Activated CD8-positive, alpha-beta memory T cell treated with anti-CD3 and anti-CD28 coated beads, Interleukin-2, amount 50 U/mL, for 4 hours (primary cell): Measurements from ENCODE around the gene PURB.
"Not testable (repeated sequence)": the region's sequence is repeated elsewhere in the genome, so short reads cannot be mapped to it uniquely, and the experiment has no call there.

Source experiments
- DNase-seq: peaks from one replicate; pipeline ENCODE4 v3.0.0-alpha.2; 2020

The PURB gene

GRCh38 chr7:44891372-44891771, 6.0 kb upstream of the PURB start:
- DNase-seq, result peak; percentile 26

- DNase-seq, result no peak
Measured at GRCh38 chr7:44889086-44889781, 3.9 kb upstream of the PURB start.

GRCh38 chr7:44887293-44887692, 2.0 kb upstream of the PURB start:
- no peak for DNase-seq

- DNase-seq, result peak; percentile 48
Measured at GRCh38 chr7:44884621-44885393, 523 bp downstream of the PURB start.

GRCh38 chr7:44883961-44884620, 1.2 kb downstream of the PURB start:
- no peak for DNase-seq

GRCh38 chr7:44882899-44883298, 2.4 kb downstream of the PURB start:
- DNase-seq, result no peak

- DNase-seq, result no peak
Measured at GRCh38 chr7:44881610-44882009, 3.7 kb downstream of the PURB start.

- DNase-seq, result no peak
Measured at GRCh38 chr7:44881066-44881600, 4.2 kb downstream of the PURB start.

- no peak for DNase-seq
Measured at GRCh38 chr7:44880317-44881018, 4.9 kb downstream of the PURB start.

GRCh38 chr7:44876393-44876792, 8.9 kb downstream of the PURB start:
- no peak for DNase-seq

- DNase-seq, result no peak
Measured at GRCh38 chr7:44875241-44875640, 10.1 kb downstream of the PURB start.

- no peak for DNase-seq
Measured at GRCh38 chr7:44872787-44873186, 12.5 kb downstream of the PURB start.

GRCh38 chr7:44871918-44872317, 13.4 kb downstream of the PURB start:
- DNase-seq, result not testable (repeated sequence)

- DNase-seq, result not testable (repeated sequence)
Measured at GRCh38 chr7:44870780-44871179, 14.6 kb downstream of the PURB start.

GRCh38 chr7:44870336-44870735, 15.0 kb downstream of the PURB start:
- DNase-seq, result not testable (repeated sequence)

GRCh38 chr7:44867073-44867995, 18.0 kb downstream of the PURB start:
- DNase-seq, result no peak

GRCh38 chr7:44861949-44862348, 23.4 kb downstream of the PURB start:
- not testable (repeated sequence) for DNase-seq

GRCh38 chr7:44858161-44858560, 27.2 kb downstream of the PURB start:
- DNase-seq, result no peak

GRCh38 chr7:44854644-44855364, 30.5 kb downstream of the PURB start:
- no peak for DNase-seq

- no peak for DNase-seq
Measured at GRCh38 chr7:44853391-44853790, 31.9 kb downstream of the PURB start.

GRCh38 chr7:44852590-44852989, 32.7 kb downstream of the PURB start:
- DNase-seq, result no peak
